ENCODE data around the gene RAB21.

The RAB21 gene

GRCh38 chr12:71721783-71722505, 32.7 kb upstream of the RAB21 start:
- DNase-seq (ENCODE audit: extremely low read depth, low read depth), result no peak
- no peak for TF ChIP-seq CTCF (IDR thresholded peaks at IDR 0.05; ENCODE audit: low read depth, low read length)

DNA sequence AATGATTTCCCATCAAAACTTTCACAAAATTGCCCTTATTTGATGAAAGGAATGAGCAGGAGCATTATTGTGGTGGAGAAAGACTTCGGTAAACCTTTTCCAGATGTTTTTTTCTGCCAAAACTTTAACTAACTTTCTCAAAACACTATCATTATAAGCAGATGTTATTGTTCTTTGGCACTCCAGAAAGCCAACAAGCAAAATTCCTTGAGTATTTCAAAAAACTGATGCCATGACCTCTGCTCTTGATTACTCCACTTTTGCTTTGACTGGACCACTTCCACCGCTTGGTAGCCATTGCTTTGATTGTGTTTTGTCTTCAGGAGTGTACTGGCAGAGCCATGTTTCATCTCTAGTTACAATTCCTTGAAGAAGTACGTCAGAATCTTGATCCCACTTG, 29.7 kb upstream of the RAB21 start:
- peak; percentile 92 for DNase-seq (ENCODE audit: extremely low read depth, low read depth)
- TF ChIP-seq CTCF (IDR thresholded peaks at IDR 0.05; ENCODE audit: low read depth, low read length), result no peak

DNA sequence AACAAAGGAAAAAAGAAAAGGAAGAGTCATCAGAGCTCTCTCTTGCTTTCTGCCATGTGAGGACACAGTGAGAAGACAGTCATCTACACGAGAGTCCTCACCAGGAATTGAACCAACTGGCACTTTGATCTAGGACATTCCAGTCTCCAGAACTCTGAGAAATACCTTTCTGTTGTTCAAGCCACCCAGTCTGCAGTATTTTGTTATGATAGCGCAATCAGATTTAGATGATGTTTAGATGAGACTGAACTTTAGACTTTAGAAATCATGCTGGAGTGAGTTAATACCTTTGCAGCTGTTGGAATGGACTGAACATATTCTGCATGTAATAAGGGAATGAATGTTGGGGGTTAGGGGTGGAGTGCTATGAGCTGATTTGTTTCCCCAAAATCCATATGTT, 28.1 kb upstream of the RAB21 start:
- DNase-seq (ENCODE audit: extremely low read depth, low read depth), result no peak
- TF ChIP-seq CTCF (IDR thresholded peaks at IDR 0.05; ENCODE audit: low read depth, low read length), result no peak

GRCh38 chr12:71727958-71728357, 26.7 kb upstream of the RAB21 start:
- no peak for DNase-seq (ENCODE audit: extremely low read depth, low read depth)
- no peak for TF ChIP-seq CTCF (IDR thresholded peaks at IDR 0.05; ENCODE audit: low read depth, low read length)

- DNase-seq (ENCODE audit: extremely low read depth, low read depth), result no peak
- TF ChIP-seq CTCF (IDR thresholded peaks at IDR 0.05; ENCODE audit: low read depth, low read length), result no peak
Measured at GRCh38 chr12:71730936-71731335, 23.7 kb upstream of the RAB21 start.

- TF ChIP-seq CTCF (IDR thresholded peaks at IDR 0.05; ENCODE audit: low read depth, low read length), result no peak
- DNase-seq (ENCODE audit: extremely low read depth, low read depth), result no peak
Measured at GRCh38 chr12:71731439-71732356, 23.0 kb upstream of the RAB21 start.

DNA sequence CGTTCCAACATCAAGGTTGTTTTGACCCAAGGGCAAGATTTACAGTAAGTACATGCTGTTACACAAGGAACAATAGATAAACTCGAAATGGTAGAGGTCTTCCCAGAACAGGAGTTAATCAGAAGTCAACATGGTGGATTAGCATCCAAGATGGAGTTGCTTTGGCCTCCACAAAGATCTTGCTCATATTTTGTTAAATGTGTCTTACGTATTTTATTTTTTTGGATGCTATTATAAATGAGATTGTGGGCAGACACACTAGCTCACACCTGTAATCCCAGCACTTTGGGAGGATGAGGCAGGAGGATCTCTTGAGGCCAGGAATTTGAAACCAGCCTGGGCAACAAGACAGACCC, 22.3 kb upstream of the RAB21 start:
- no peak for TF ChIP-seq CTCF (IDR thresholded peaks at IDR 0.05; ENCODE audit: low read depth, low read length)
- DNase-seq (ENCODE audit: extremely low read depth, low read depth), result no peak

Measured in AG09319 (cell line).